ENCODE results near the gene OR4F15.

OR4F15 gene

GRCh38 chr15:101803209-101803608 is 8.8 kb upstream of the OR4F15 start, which contains the start of gene OR4F6:
Gene OR4F6, plus strand, starts transcription at chr15:101803509. Its CDS starts 2,211 bp downstream, at chr15:101805720.
- no peak within 1 kb of the TSS for H3K27ac ChIP-seq
- H3K4me3 ChIP-seq = no peak within 1 kb of the TSS
- H3K9ac ChIP-seq (ENCODE audit: insufficient read length) = no peak within 1 kb of the TSS
- no peak for TF ChIP-seq EZH2 (IDR thresholded peaks at IDR 0.05)
- TF ChIP-seq FOXP2 (optimal IDR thresholded peaks at IDR 0.05; ENCODE audit: control extremely low read depth, extremely low read length, insufficient read depth) = no peak
- no peak for TF ChIP-seq POLR2AphosphoS5 (IDR thresholded peaks at IDR 0.05; ENCODE audit: borderline replicate concordance, low read depth, low read length)
- no peaks in the 10 kb centered on the region for H3K36me3 ChIP-seq (ENCODE audit: insufficient read depth, low read length)
- DNase-seq (ENCODE audit: low read depth, low spot score) = no peak
- no peaks in the 10 kb centered on the region for H3K9me3 ChIP-seq (ENCODE audit: low read depth, low read length)

GRCh38 chr15:101803676-101804075 is 8.3 kb upstream of the OR4F15 start:
- no peak for DNase-seq (ENCODE audit: low read depth, low spot score)
- H3K9me3 ChIP-seq (ENCODE audit: low read depth, low read length) = no peaks in the 10 kb centered on the region
- no peak for TF ChIP-seq EZH2 (IDR thresholded peaks at IDR 0.05)
- no peak for TF ChIP-seq POLR2AphosphoS5 (IDR thresholded peaks at IDR 0.05; ENCODE audit: borderline replicate concordance, low read depth, low read length)
- no peak overlapping the region for H3K9ac ChIP-seq (ENCODE audit: insufficient read length)
- H3K4me3 ChIP-seq = no peak overlapping the region
- H3K36me3 ChIP-seq (ENCODE audit: insufficient read depth, low read length) = no peaks in the 10 kb centered on the region
- H3K27ac ChIP-seq = no peak overlapping the region

DNA sequence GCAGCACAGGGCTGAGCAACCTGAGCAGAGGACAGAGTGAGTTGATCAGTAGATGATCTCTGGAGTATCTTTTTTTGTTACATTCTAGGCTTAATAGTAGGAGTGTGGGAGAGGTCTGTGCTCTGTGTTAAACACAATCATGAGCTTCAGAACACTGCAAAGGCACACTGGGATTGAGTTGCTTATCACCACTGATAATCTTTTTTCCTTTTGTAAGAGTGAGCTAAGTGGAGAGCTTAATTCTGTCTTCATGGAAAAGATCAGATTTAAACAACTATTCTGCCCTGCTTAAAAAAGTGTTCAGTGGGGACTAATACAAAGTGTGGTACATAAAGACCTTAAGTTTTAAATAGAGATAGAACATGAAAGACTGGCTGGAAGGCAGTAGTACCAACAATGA is 7.6 kb upstream of the OR4F15 start:
- Histone ChIP-seq H3K36me3 (ENCODE audit: insufficient read depth, low read length) (no peaks in the 10 kb centered on the region), H3K27ac (no peak overlapping the region), H3K4me3 (no peak overlapping the region), H3K9ac (ENCODE audit: insufficient read length) (no peak overlapping the region), H3K9me3 (ENCODE audit: low read depth, low read length) (no peaks in the 10 kb centered on the region)
- no peak for DNase-seq (ENCODE audit: low read depth, low spot score)
- TF ChIP-seq POLR2AphosphoS5 (IDR thresholded peaks at IDR 0.05; ENCODE audit: borderline replicate concordance, low read depth, low read length) (no peak), EZH2 (IDR thresholded peaks at IDR 0.05) (no peak), FOXP2 (optimal IDR thresholded peaks at IDR 0.05; ENCODE audit: control extremely low read depth, extremely low read length, insufficient read depth) (no peak)

- TF ChIP-seq POLR2AphosphoS5 (IDR thresholded peaks at IDR 0.05; ENCODE audit: borderline replicate concordance, low read depth, low read length) (no peak), FOXP2 (optimal IDR thresholded peaks at IDR 0.05; ENCODE audit: control extremely low read depth, extremely low read length, insufficient read depth) (no peak), EZH2 (IDR thresholded peaks at IDR 0.05) (no peak)
- H3K9me3 ChIP-seq (ENCODE audit: low read depth, low read length) = no peaks in the 10 kb centered on the region
- DNase-seq (ENCODE audit: low read depth, low spot score) = no peak
- no peaks in the 10 kb centered on the region for H3K36me3 ChIP-seq (ENCODE audit: insufficient read depth, low read length)
- no peak overlapping the region for H3K4me3 ChIP-seq
- H3K9ac ChIP-seq (ENCODE audit: insufficient read length) = no peak overlapping the region
- no peak overlapping the region for H3K27ac ChIP-seq
Measured at GRCh38 chr15:101804941-101805340, 7.1 kb upstream of the OR4F15 start.

GRCh38 chr15:101805605-101806345 is 6.2 kb upstream of the OR4F15 start:
- Histone ChIP-seq H3K9me3 (ENCODE audit: low read depth, low read length) (no peaks in the 10 kb centered on the region), H3K36me3 (ENCODE audit: insufficient read depth, low read length) (no peaks in the 10 kb centered on the region), H3K9ac (ENCODE audit: insufficient read length) (no peak overlapping the region), H3K27ac (no peak overlapping the region), H3K4me3 (no peak overlapping the region)
- no peak for DNase-seq (ENCODE audit: low read depth, low spot score)
- TF ChIP-seq EZH2 (IDR thresholded peaks at IDR 0.05) (no peak), POLR2AphosphoS5 (IDR thresholded peaks at IDR 0.05; ENCODE audit: borderline replicate concordance, low read depth, low read length) (no peak), FOXP2 (optimal IDR thresholded peaks at IDR 0.05; ENCODE audit: control extremely low read depth, extremely low read length, insufficient read depth) (no peak)

DNA sequence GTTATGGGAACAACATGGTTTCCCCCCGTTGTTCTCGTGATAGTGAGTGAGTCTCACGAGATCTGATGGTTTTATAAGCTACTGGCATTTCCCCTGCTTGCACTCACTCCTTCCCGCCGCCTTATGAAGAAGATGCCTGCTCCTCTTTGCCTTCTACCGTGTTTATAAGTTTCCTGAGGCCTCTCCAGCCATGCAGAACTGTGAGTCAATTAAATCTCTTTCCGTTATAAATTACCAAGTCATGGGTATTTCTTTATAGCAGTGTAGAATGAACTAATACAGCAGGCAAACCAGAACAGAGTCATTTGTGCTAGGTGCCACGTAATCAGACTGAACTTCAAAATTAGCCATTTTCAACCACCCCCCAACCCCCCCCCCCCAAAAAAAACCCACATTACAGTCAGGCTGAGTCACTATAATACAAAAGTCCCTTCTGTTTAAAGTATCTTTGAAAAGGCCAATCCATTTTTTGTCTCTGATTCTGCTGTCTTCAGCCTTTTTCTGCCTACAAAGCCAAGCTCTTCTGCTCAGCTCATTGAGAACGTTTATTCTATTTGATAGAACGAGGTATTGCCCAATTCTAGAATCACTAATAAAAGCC is 4.6 kb upstream of the OR4F15 start:
- H3K27ac ChIP-seq = no peak overlapping the region
- no peak for DNase-seq (ENCODE audit: low read depth, low spot score)

DNA sequence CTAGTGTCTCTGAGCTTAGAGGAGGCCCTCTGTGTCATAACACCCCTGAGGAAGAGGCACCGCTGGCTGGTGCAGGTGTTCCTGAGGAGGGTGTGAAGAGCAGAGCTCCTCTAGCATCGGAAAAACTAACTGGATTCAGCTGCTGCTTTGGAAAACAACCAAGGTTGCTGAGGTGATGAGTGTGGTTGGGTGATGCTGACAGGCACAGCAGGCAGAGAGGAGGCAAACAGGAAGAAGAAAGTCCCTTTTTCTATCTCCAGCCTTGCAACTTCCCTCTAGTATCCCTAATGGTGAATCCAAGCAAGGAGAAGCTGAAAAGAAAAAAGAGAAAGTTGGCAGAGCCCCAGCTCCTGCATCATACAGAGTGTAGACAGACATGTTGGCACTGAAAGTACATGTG is 3.8 kb upstream of the OR4F15 start:
- no peak for DNase-seq (ENCODE audit: low read depth, low spot score)
- Histone ChIP-seq H3K9me3 (ENCODE audit: low read depth, low read length) (no peaks in the 10 kb centered on the region), H3K4me3 (no peak overlapping the region), H3K27ac (no peak overlapping the region), H3K9ac (ENCODE audit: insufficient read length) (no peak overlapping the region), H3K36me3 (ENCODE audit: insufficient read depth, low read length) (no peaks in the 10 kb centered on the region)
- no peak for TF ChIP-seq POLR2AphosphoS5 (IDR thresholded peaks at IDR 0.05; ENCODE audit: borderline replicate concordance, low read depth, low read length)
- TF ChIP-seq FOXP2 (optimal IDR thresholded peaks at IDR 0.05; ENCODE audit: control extremely low read depth, extremely low read length, insufficient read depth) = no peak
- no peak for TF ChIP-seq EZH2 (IDR thresholded peaks at IDR 0.05)

More for the DNA sequence above, 4.6 kb upstream of the OR4F15 start:
- Histone ChIP-seq H3K9me3 (ENCODE audit: low read depth, low read length) (no peaks in the 10 kb centered on the region), H3K36me3 (ENCODE audit: insufficient read depth, low read length) (no peaks in the 10 kb centered on the region), H3K9ac (ENCODE audit: insufficient read length) (no peak overlapping the region), H3K4me3 (no peak overlapping the region)
- TF ChIP-seq POLR2AphosphoS5 (IDR thresholded peaks at IDR 0.05; ENCODE audit: borderline replicate concordance, low read depth, low read length) = no peak

GRCh38 chr15:101810456-101810855 is 1.5 kb upstream of the OR4F15 start:
- Histone ChIP-seq H3K27ac (no peak overlapping the region), H3K4me3 (no peak overlapping the region), H3K36me3 (ENCODE audit: insufficient read depth, low read length) (no peaks in the 10 kb centered on the region), H3K9ac (ENCODE audit: insufficient read length) (no peak overlapping the region), H3K9me3 (ENCODE audit: low read depth, low read length) (no peaks in the 10 kb centered on the region)
- DNase-seq (ENCODE audit: low read depth, low spot score) = no peak
- no peak for TF ChIP-seq EZH2 (IDR thresholded peaks at IDR 0.05)
- TF ChIP-seq FOXP2 (optimal IDR thresholded peaks at IDR 0.05; ENCODE audit: control extremely low read depth, extremely low read length, insufficient read depth) = no peak
- no peak for TF ChIP-seq POLR2AphosphoS5 (IDR thresholded peaks at IDR 0.05; ENCODE audit: borderline replicate concordance, low read depth, low read length)

Data from SK-N-MC (cell line).